ENCODE measurements around the gene ZDHHC4. TPM values are rescaled to one million over a fixed set of nuclear protein-coding genes. Genes with fewer than 3 reads are reported as not detected.
A peak's percentile ranks its signal among the peaks of the same experiment; 100 is the strongest.

ZDHHC4 gene
- total and polyA plus RNA-seq, 9 of the 15 experiments (the other 6 are each of a cell fraction or from before 2014, with no cell fraction given) = 33.4 to 106 (median 58.3) TPM

- TF ChIP-seq ZBTB43 (CRISPR knock-in tag; IDR thresholded peaks at IDR 0.05) (no peak), GABPA (tag; conservative IDR thresholded peaks at IDR 0.05; ENCODE audit: low read depth) (peak; percentile 97), HOXB6 (CRISPR knock-in tag; IDR thresholded peaks at IDR 0.05; ENCODE audit: borderline replicate concordance) (no peak), SMC3 (conservative IDR thresholded peaks at IDR 0.05; ENCODE audit: insufficient read depth, low read depth, low read length) (no peak), CLOCK (CRISPR knock-in tag; IDR thresholded peaks at IDR 0.05; ENCODE audit: borderline replicate concordance) (no peak), OTX1 (CRISPR knock-in tag; IDR thresholded peaks at IDR 0.05) (no peak), ZNF699 (CRISPR knock-in tag; IDR thresholded peaks at IDR 0.05; ENCODE audit: insufficient replicate concordance) (no peak), ZBTB7A (IDR thresholded peaks at IDR 0.05; ENCODE audit: borderline replicate concordance, control insufficient read depth, low read depth, low read length) (peak; percentile 65; the same call in 1 of the 2 replicates), U2AF1 (optimal IDR thresholded peaks at IDR 0.05; ENCODE audit: low read depth, low read length) (no peak), MYC (IDR thresholded peaks at IDR 0.05; ENCODE audit: low read depth, low read length) (peak; percentile 63; the same call in 1 of the 2 replicates), MYC (CRISPR knock-in tag; IDR thresholded peaks at IDR 0.05; ENCODE audit: borderline replicate concordance, low read depth) (no peak), SNAPC5 (CRISPR knock-in tag; IDR thresholded peaks at IDR 0.05) (no peak), MAZ (CRISPR knock-in tag; conservative IDR thresholded peaks at IDR 0.05 in 1 of 2, IDR thresholded peaks at IDR 0.05 in 1 of 2) (peak in 1 of 2 experiments; percentile 96; a peak in 3 of 4 replicates), ZNF143 (CRISPR knock-in tag; IDR thresholded peaks at IDR 0.05) (no peak), ELF2 (CRISPR knock-in tag; IDR thresholded peaks at IDR 0.05) (no peak), ZNF24 (IDR thresholded peaks at IDR 0.05) (no peak), NR4A1 (CRISPR knock-in tag; IDR thresholded peaks at IDR 0.05) (0 out of 2 replicates have a peak, but pooled peaks have one; percentile 25), NR4A1 (tag; IDR thresholded peaks at IDR 0.05) (no peak), ZKSCAN1 (IDR thresholded peaks at IDR 0.05; ENCODE audit: low read depth, low read length) (no peak), ZNF707 (CRISPR knock-in tag; conservative IDR thresholded peaks at IDR 0.05) (no peak), GATAD2A (IDR thresholded peaks at IDR 0.05) (0 out of 2 replicates have a peak, but pooled peaks have one; percentile 42), RUNX1 (IDR thresholded peaks at IDR 0.05; ENCODE audit: low read depth) (no peak), POLR2H (tag; IDR thresholded peaks at IDR 0.05; ENCODE audit: low read depth) (no peak), GTF2B (IDR thresholded peaks at IDR 0.05; ENCODE audit: extremely low read depth, insufficient read length) (no peak), MEF2D (tag; conservative IDR thresholded peaks at IDR 0.05; ENCODE audit: low read depth) (no peak)
These were observed 59.7 kb downstream of the ZDHHC4 start, which contains the start of gene ZNF316 (continued) for GRCh38 chr7:6636741-6637543.
